ENCODE results near the gene CDADC1. TPM values are rescaled to one million over a fixed set of nuclear protein-coding genes. Genes with fewer than 3 reads are reported as not detected.
A peak's percentile ranks its signal among the peaks of the same experiment; 100 is the strongest.

CDADC1 gene
- total and polyA plus RNA-seq, 5 donors: 5.6 to 10.9 (median 8.6) TPM

GRCh38 chr13:49240017-49240416, 7.7 kb upstream of the CDADC1 start:
- Histone ChIP-seq H3K27ac (ENCODE audit: low read length) (no peak overlapping the region), H3K9me3 (ENCODE audit: control insufficient read depth, low read length) (no peaks in the 10 kb centered on the region), H3K4me1 (ENCODE audit: control insufficient read depth, insufficient read depth, low read length) (no peaks in the 10 kb centered on the region), H3K27me3 (ENCODE audit: control insufficient read depth, insufficient read depth) (no peaks in the 10 kb centered on the region), H3K4me3 (ENCODE audit: low read length) (no peak overlapping the region)
- WGBS: 41% methylated on average over 4 of the region's 4 CpGs
- intact Hi-C loops (cut with DNase I): no loop called here
- ATAC-seq: peak in 1 of 2 donors; percentile 49
- DNase-seq: no peak

- Histone ChIP-seq H3K9me3 (ENCODE audit: control insufficient read depth, low read length) (no peaks in the 10 kb centered on the region), H3K27me3 (ENCODE audit: control insufficient read depth, insufficient read depth) (no peaks in the 10 kb centered on the region), H3K4me3 (ENCODE audit: low read length) (no peak overlapping the region), H3K27ac (ENCODE audit: low read length) (no peak overlapping the region), H3K4me1 (ENCODE audit: control insufficient read depth, insufficient read depth, low read length) (no peaks in the 10 kb centered on the region)
- DNase-seq (no peak), ATAC-seq (no peak)
- WGBS: 95% methylated on average over 7 of the region's 7 CpGs
- intact Hi-C loops (cut with DNase I): no loop called here
Measured at GRCh38 chr13:49241296-49241695, 6.4 kb upstream of the CDADC1 start.

- ATAC-seq (no peak), DNase-seq (no peak)
- Histone ChIP-seq H3K9me3 (ENCODE audit: control insufficient read depth, low read length) (no peaks in the 10 kb centered on the region), H3K27me3 (ENCODE audit: control insufficient read depth, insufficient read depth) (no peaks in the 10 kb centered on the region), H3K4me1 (ENCODE audit: control insufficient read depth, insufficient read depth, low read length) (no peaks in the 10 kb centered on the region), H3K27ac (ENCODE audit: low read length) (no peak overlapping the region), H3K4me3 (ENCODE audit: low read length) (no peak overlapping the region)
- intact Hi-C loops (cut with DNase I): no loop called here
Measured at GRCh38 chr13:49245101-49245500, 2.6 kb upstream of the CDADC1 start.

GRCh38 chr13:49246850-49247642, 679 bp upstream of the CDADC1 start:
- Histone ChIP-seq H3K4me3 (ENCODE audit: low read length) (peak overlapping the region; percentile 95), H3K27ac (ENCODE audit: low read length) (peak overlapping the region; percentile 78), H3K27me3 (ENCODE audit: control insufficient read depth, insufficient read depth) (no peaks in the 10 kb centered on the region), H3K4me1 (ENCODE audit: control insufficient read depth, insufficient read depth, low read length) (peaks cover 4% of the 10 kb centered on the region), H3K9me3 (ENCODE audit: control insufficient read depth, low read length) (no peaks in the 10 kb centered on the region)
- DNase-seq (no peak), ATAC-seq (peak; percentile 83 to 90)
- 24% methylated on average over 4 of the region's 4 CpGs for whole genome bisulfite sequencing
- intact Hi-C loops (cut with DNase I): no loop called here

GRCh38 chr13:49248622-49249002, 887 bp downstream of the CDADC1 start:
- no peaks in the 10 kb centered on the region for H3K27me3 ChIP-seq (ENCODE audit: control insufficient read depth, insufficient read depth)
- peak overlapping the region; percentile 78 for H3K27ac ChIP-seq (ENCODE audit: low read length)
- intact Hi-C loops (cut with DNase I): no loop called here
- DNase-seq (no peak), ATAC-seq (no peak)
- 9% methylated on average over 6 of the region's 6 CpGs for WGBS
- peak overlapping the region; percentile 95 for H3K4me3 ChIP-seq (ENCODE audit: low read length)
- H3K4me1 ChIP-seq (ENCODE audit: control insufficient read depth, insufficient read depth, low read length): peaks cover 6% of the 10 kb centered on the region
- H3K9me3 ChIP-seq (ENCODE audit: control insufficient read depth, low read length): no peaks in the 10 kb centered on the region

- no peaks in the 10 kb centered on the region for H3K27me3 ChIP-seq (ENCODE audit: control insufficient read depth, insufficient read depth)
- no peak overlapping the region for H3K27ac ChIP-seq (ENCODE audit: low read length)
- no peak for DNase-seq
- no peaks in the 10 kb centered on the region for H3K9me3 ChIP-seq (ENCODE audit: control insufficient read depth, low read length)
- no peak overlapping the region for H3K4me3 ChIP-seq (ENCODE audit: low read length)
- ATAC-seq: no peak
- 80% methylated on average over 5 of the region's 5 CpGs for WGBS
- H3K4me1 ChIP-seq (ENCODE audit: control insufficient read depth, insufficient read depth, low read length): peaks cover 7% of the 10 kb centered on the region
- intact Hi-C loops (cut with DNase I): no loop called here
Measured at GRCh38 chr13:49251326-49251725, 3.6 kb downstream of the CDADC1 start.

- WGBS: 92% methylated on average over 1 of the region's 1 CpG
- no peak overlapping the region for H3K27ac ChIP-seq (ENCODE audit: low read length)
- no peak overlapping the region for H3K4me3 ChIP-seq (ENCODE audit: low read length)
- ATAC-seq (no peak), DNase-seq (no peak)
- H3K9me3 ChIP-seq (ENCODE audit: control insufficient read depth, low read length): no peaks in the 10 kb centered on the region
- H3K4me1 ChIP-seq (ENCODE audit: control insufficient read depth, insufficient read depth, low read length): peaks cover 7% of the 10 kb centered on the region
- H3K27me3 ChIP-seq (ENCODE audit: control insufficient read depth, insufficient read depth): no peaks in the 10 kb centered on the region
- intact Hi-C loops (cut with DNase I): no loop called here
Measured at GRCh38 chr13:49253310-49253709, 5.6 kb downstream of the CDADC1 start.

GRCh38 chr13:49254007-49254406, 6.3 kb downstream of the CDADC1 start:
- H3K27ac ChIP-seq (ENCODE audit: low read length): no peak overlapping the region
- no peaks in the 10 kb centered on the region for H3K9me3 ChIP-seq (ENCODE audit: control insufficient read depth, low read length)
- no peak overlapping the region for H3K4me3 ChIP-seq (ENCODE audit: low read length)
- intact Hi-C loops (cut with DNase I): no loop called here
- no peak for DNase-seq
- 45% methylated on average over 1 of the region's 1 CpG for WGBS
- H3K27me3 ChIP-seq (ENCODE audit: control insufficient read depth, insufficient read depth): no peaks in the 10 kb centered on the region
- H3K4me1 ChIP-seq (ENCODE audit: control insufficient read depth, insufficient read depth, low read length): peaks cover 7% of the 10 kb centered on the region
- no peak for ATAC-seq

- intact Hi-C loops (cut with DNase I): no loop called here
- Histone ChIP-seq H3K27me3 (ENCODE audit: control insufficient read depth, insufficient read depth) (no peaks in the 10 kb centered on the region), H3K4me3 (ENCODE audit: low read length) (no peak overlapping the region), H3K4me1 (ENCODE audit: control insufficient read depth, insufficient read depth, low read length) (peaks cover 4% of the 10 kb centered on the region), H3K27ac (ENCODE audit: low read length) (no peak overlapping the region), H3K9me3 (ENCODE audit: control insufficient read depth, low read length) (no peaks in the 10 kb centered on the region)
- ATAC-seq (no peak), DNase-seq (no peak)
- 75% methylated on average over 2 of the region's 2 CpGs for WGBS
Measured at GRCh38 chr13:49256841-49257240, 9.1 kb downstream of the CDADC1 start.

- no peak overlapping the region for H3K27ac ChIP-seq (ENCODE audit: low read length)
- H3K27me3 ChIP-seq (ENCODE audit: control insufficient read depth, insufficient read depth): no peaks in the 10 kb centered on the region
- intact Hi-C loops (cut with DNase I): no loop called here
- H3K4me3 ChIP-seq (ENCODE audit: low read length): peak overlapping the region; percentile 32
- DNase-seq (no peak), ATAC-seq (no peak)
- no peaks in the 10 kb centered on the region for H3K9me3 ChIP-seq (ENCODE audit: control insufficient read depth, low read length)
- WGBS: 76% methylated on average over 3 of the region's 3 CpGs
- peaks cover 1% of the 10 kb centered on the region for H3K4me1 ChIP-seq (ENCODE audit: control insufficient read depth, insufficient read depth, low read length)
Measured at GRCh38 chr13:49258089-49258796, 10.5 kb downstream of the CDADC1 start.

- Histone ChIP-seq H3K27ac (ENCODE audit: low read length) (no peak overlapping the region), H3K4me3 (ENCODE audit: low read length) (no peak overlapping the region), H3K4me1 (ENCODE audit: control insufficient read depth, insufficient read depth, low read length) (no peaks in the 10 kb centered on the region)
Measured at GRCh38 chr13:49259586-49259985, 11.9 kb downstream of the CDADC1 start.

More at GRCh38 chr13:49259586-49259985, 11.9 kb downstream of the CDADC1 start:
- intact Hi-C loops (cut with DNase I): no loop called here
- H3K27me3 ChIP-seq (ENCODE audit: control insufficient read depth, insufficient read depth): no peaks in the 10 kb centered on the region
- no peaks in the 10 kb centered on the region for H3K9me3 ChIP-seq (ENCODE audit: control insufficient read depth, low read length)
- ATAC-seq: no peak
- DNase-seq: no peak
- 82% methylated on average over 6 of the region's 6 CpGs for WGBS

Measured in right cardiac atrium (tissue), 5 donors.